GM23338 (cell line): ENCODE results near the gene BICC1.

ENCODE experiments used
- STAT1 ChIP-seq: IDR thresholded peaks from one replicate; pipeline ENCODE4 v1.6.1; 2016; ENCODE audit warnings: antibody characterized with exemption; ENCODE audit not compliant: unreplicated experiment
- ZNF114 ChIP-seq: fragments of 250-450 bp; sonication (Bioruptor Pico); IDR thresholded peaks from 2 replicates; pipeline ENCODE4 v1.5.0; 2020; ENCODE audit warnings: mild to moderate bottlenecking, moderate library complexity
- TF ChIP-seq, protein P1 (sequence below), 2 experiments: fragments of 200-600 bp in 1 of 2; sonication (generic) in 1 of 2; conservative IDR thresholded peaks; 2 replicates each; pipeline versions ENCODE4 v1.5.1 to v1.6.1; 2016 to 2017; ENCODE audit warnings: antibody characterized with exemption in 2 of 2, low read depth in 2 of 2, mild to moderate bottlenecking in 2 of 2, moderate library complexity in 1 of 2

DNA sequence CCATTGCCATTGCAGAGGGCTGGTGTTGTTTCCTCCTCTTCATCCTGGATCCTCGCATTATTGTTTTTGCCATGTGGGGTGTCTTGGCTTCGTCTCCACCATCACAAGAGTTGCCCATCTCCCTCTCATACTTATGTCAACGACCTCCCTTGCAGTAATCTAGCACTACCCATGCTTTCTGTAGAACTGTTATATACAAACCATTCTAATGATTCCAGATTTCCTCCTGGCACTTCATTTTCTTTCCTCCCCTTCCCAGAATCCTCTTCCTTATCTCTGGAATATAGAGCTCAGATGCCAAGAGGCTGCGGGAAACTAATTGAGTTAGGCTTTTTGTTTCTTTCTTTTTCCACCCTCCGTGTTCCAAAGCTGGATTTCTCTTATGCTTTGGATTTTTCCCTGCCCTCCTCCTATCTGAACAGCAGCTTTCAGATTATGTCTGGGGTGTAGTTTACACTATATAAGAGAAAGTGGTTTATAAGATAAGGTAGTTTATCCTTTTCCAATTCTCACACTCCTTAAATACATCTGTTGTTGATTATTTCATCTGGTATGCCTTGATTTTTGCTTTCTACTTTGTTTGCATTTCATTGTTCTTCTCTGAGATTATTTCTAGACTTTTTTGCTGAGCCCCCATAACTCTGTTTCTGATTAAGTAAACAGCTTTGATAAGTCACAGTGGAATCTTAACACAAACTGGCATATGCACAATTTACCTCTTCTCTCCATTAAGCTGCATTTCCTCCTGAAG lies 264.1 kb downstream of the BICC1 start:
- TF ChIP-seq, protein P1, sequence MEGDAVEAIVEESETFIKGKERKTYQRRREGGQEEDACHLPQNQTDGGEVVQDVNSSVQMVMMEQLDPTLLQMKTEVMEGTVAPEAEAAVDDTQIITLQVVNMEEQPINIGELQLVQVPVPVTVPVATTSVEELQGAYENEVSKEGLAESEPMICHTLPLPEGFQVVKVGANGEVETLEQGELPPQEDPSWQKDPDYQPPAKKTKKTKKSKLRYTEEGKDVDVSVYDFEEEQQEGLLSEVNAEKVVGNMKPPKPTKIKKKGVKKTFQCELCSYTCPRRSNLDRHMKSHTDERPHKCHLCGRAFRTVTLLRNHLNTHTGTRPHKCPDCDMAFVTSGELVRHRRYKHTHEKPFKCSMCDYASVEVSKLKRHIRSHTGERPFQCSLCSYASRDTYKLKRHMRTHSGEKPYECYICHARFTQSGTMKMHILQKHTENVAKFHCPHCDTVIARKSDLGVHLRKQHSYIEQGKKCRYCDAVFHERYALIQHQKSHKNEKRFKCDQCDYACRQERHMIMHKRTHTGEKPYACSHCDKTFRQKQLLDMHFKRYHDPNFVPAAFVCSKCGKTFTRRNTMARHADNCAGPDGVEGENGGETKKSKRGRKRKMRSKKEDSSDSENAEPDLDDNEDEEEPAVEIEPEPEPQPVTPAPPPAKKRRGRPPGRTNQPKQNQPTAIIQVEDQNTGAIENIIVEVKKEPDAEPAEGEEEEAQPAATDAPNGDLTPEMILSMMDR (conservative IDR thresholded peaks at IDR 0.05; ENCODE audit: low read depth in 2 of 2): no peak
- TF ChIP-seq STAT1: no peak
- no peak for TF ChIP-seq ZNF114 (CRISPR knock-in tag)
